A549 (cell line): Measurements from ENCODE around the gene ALG8. TPM values are rescaled to one million over a fixed set of nuclear protein-coding genes. Genes with fewer than 3 reads are reported as not detected.

Source experiments
- ATAC-seq, 2 experiments: fragments of 200-7000 bp in 1 of 2; fragments of >200 bp in 1 of 2; cut with Nextera tagmentation in 1 of 2; cut with Tn5 transposase in 1 of 2; 3 replicates each; pipeline versions ENCODE4 v1.8.0 to v1.9.1; 2018 to 2020; ENCODE audit warnings: mild to moderate bottlenecking in 1 of 2, moderate library complexity in 1 of 2
- CTCF ChIA-PET: fragments of 300-600 bp; sonication (Branson Sonifier 250); formaldehyde crosslinking; extraction: SDS; loops from one replicate; lab custom pipeline; 2021; ENCODE audit warnings: antibody characterized with exemption, inconsistent platforms; lab: Yijun Ruan, JAX
- POLR2A ChIA-PET: fragments of 350-600 bp; formaldehyde crosslinking; extraction: SDS; loops from one replicate; lab custom pipeline; 2021; ENCODE audit warnings: antibody characterized with exemption, inconsistent platforms; lab: Yijun Ruan, JAX
- DNase-seq, 2 experiments: peaks; one replicate each; pipeline versions ENCODE4 v3.0.0 to v3.0.0-alpha.2; 2011 to 2016; ENCODE audit warnings: low read depth in 1 of 2, low spot score in 1 of 2
- FAIRE-seq: peaks from 2 replicates; lab custom pipeline; 2011; peaks lifted over from hg19 to GRCh38; lab: Jason Lieb, UNC
- H3K27ac ChIP-seq, 2 experiments: fragments of >200 bp; sonication (Bioruptor Twin); formaldehyde crosslinking; 3 replicates each; pipeline ENCODE4 v1.5.1; 2016 to 2017
- H3K4me1 ChIP-seq: fragments of >200 bp; sonication (Bioruptor Twin); formaldehyde crosslinking; 3 replicates; pipeline ENCODE4 v1.6.1; 2016
- H3K4me2 ChIP-seq: fragments of >200 bp; sonication (Bioruptor Twin); formaldehyde crosslinking; 3 replicates; pipeline ENCODE4 v1.6.1; 2016
- H3K4me3 ChIP-seq: fragments of >200 bp; sonication (Bioruptor Twin); formaldehyde crosslinking; 3 replicates; pipeline ENCODE4 v1.5.1; 2016
- H3K9me3 ChIP-seq: fragments of >200 bp; sonication (Bioruptor Twin); formaldehyde crosslinking; 3 replicates; pipeline ENCODE4 v1.6.1; 2016
- ATOH8 ChIP-seq: fragments of 250-450 bp; sonication (Bioruptor Pico); IDR thresholded peaks from 2 replicates; pipeline ENCODE4 v1.5.0; 2020; ENCODE audit warnings: low read depth, mild to moderate bottlenecking, moderate library complexity
- CBX8 ChIP-seq: fragments of 200-600 bp; sonication (generic); IDR thresholded peaks from 2 replicates; pipeline ENCODE4 v1.6.1; 2016
- CEBPB ChIP-seq, 2 experiments: fragments of >200 bp in 1 of 2; sonication (Bioruptor Twin) in 1 of 2; formaldehyde crosslinking in 1 of 2; IDR thresholded peaks; 2 replicates each; pipeline ENCODE4 v1.6.1; 2012 to 2016
- CHD4 ChIP-seq: fragments of 200-600 bp; sonication (generic); IDR thresholded peaks from 2 replicates; pipeline ENCODE4 v1.6.1; 2016; ENCODE audit warnings: antibody characterized with exemption, mild to moderate bottlenecking, borderline replicate concordance
- CTCF ChIP-seq: fragments of >200 bp; sonication (Bioruptor Twin); formaldehyde crosslinking; IDR thresholded peaks from 3 replicates; pipeline ENCODE4 v1.5.1; 2016
- ESRRA ChIP-seq: fragments of 150-350 bp; IDR thresholded peaks from 2 replicates; pipeline ENCODE4 v1.6.1; 2014; ENCODE audit warnings: mild to moderate bottlenecking, low read length, borderline replicate concordance
- FOSB ChIP-seq: fragments of 250-450 bp; sonication (Bioruptor Pico); IDR thresholded peaks from 2 replicates; pipeline ENCODE4 v1.5.0; 2020; ENCODE audit warnings: mild to moderate bottlenecking, moderate library complexity
- FOSL2 ChIP-seq, 2 experiments: fragments of 450-650 bp in 1 of 2; fragments of >200 bp in 1 of 2; sonication (Bioruptor Twin) in 1 of 2; formaldehyde crosslinking; IDR thresholded peaks; 2 replicates each; pipeline versions ENCODE4 v1.5.0 to v1.6.1; 2016 to 2020; ENCODE audit warnings: mild to moderate bottlenecking in 1 of 2, moderate library complexity in 1 of 2
- GATA3 ChIP-seq: IDR thresholded peaks from 2 replicates; pipeline ENCODE4 v1.6.1; 2012; ENCODE audit warnings: borderline replicate concordance
- HDAC2 ChIP-seq: fragments of 200-600 bp; sonication (generic); IDR thresholded peaks from 2 replicates; pipeline ENCODE4 v1.6.1; 2016
- HOXA7 ChIP-seq: fragments of 250-450 bp; sonication (Bioruptor Pico); IDR thresholded peaks from 2 replicates; pipeline ENCODE4 v1.5.0; 2020; ENCODE audit warnings: mild to moderate bottlenecking, moderate library complexity
- HOXB13 ChIP-seq: fragments of 250-450 bp; sonication (Bioruptor Pico); IDR thresholded peaks from 2 replicates; pipeline ENCODE4 v1.5.0; 2020; ENCODE audit warnings: low read depth, mild to moderate bottlenecking, moderate library complexity
- KDM1A ChIP-seq: fragments of 200-600 bp; sonication (generic); IDR thresholded peaks from 2 replicates; pipeline ENCODE4 v1.6.1; 2016; ENCODE audit warnings: low read depth, mild to moderate bottlenecking
- KDM5A ChIP-seq: fragments of 200-600 bp; sonication (generic); IDR thresholded peaks from 2 replicates; pipeline ENCODE4 v1.6.1; 2016; ENCODE audit warnings: antibody characterized with exemption, mild to moderate bottlenecking
- MAFK ChIP-seq: fragments of 450-650 bp; IDR thresholded peaks from 2 replicates; pipeline ENCODE4 v1.6.1; 2014; ENCODE audit not compliant: partially characterized antibody
- MAX ChIP-seq: IDR thresholded peaks from 2 replicates; pipeline ENCODE4 v1.6.1; 2012
- MYC ChIP-seq: IDR thresholded peaks from 2 replicates; pipeline ENCODE4 v1.6.1; 2012; ENCODE audit warnings: mild to moderate bottlenecking, inconsistent platforms, low read length, improper control_type of control experiment, borderline replicate concordance
- NPAS2 ChIP-seq: fragments of 250-450 bp; sonication (Bioruptor Pico); IDR thresholded peaks from 2 replicates; pipeline ENCODE4 v1.8.0; 2022; ENCODE audit warnings: mild to moderate bottlenecking, moderate library complexity, borderline replicate concordance
- NR3C1 ChIP-seq: fragments of >200 bp; sonication (Bioruptor Twin); formaldehyde crosslinking; IDR thresholded peaks from 3 replicates; pipeline ENCODE4 v1.6.1; 2017
- PHF8 ChIP-seq: fragments of 200-600 bp; sonication (generic); IDR thresholded peaks from 2 replicates; pipeline ENCODE4 v1.6.1; 2016; ENCODE audit warnings: low read depth, mild to moderate bottlenecking, antibody characterized with exemption, moderate library complexity, borderline replicate concordance
- POLR2A ChIP-seq: IDR thresholded peaks from 2 replicates; pipeline ENCODE4 v1.6.1; 2012; ENCODE audit warnings: mild to moderate bottlenecking, low read length
- POLR2AphosphoS2 ChIP-seq: conservative IDR thresholded peaks from 2 replicates; pipeline ENCODE4 v1.6.1; 2012; ENCODE audit warnings: low read length, improper control_type of control experiment, inconsistent platforms
- RAD21 ChIP-seq, 2 experiments: fragments of >200 bp in 1 of 2; sonication (Bioruptor Twin) in 1 of 2; formaldehyde crosslinking in 1 of 2; IDR thresholded peaks in 1 of 2; conservative IDR thresholded peaks in 1 of 2; 2 replicates in 1 of 2; 3 replicates in 1 of 2; pipeline ENCODE4 v1.6.1; 2012 to 2018; ENCODE audit warnings: inconsistent platforms in 1 of 2
- RARB ChIP-seq: fragments of 250-450 bp; sonication (Bioruptor Pico); IDR thresholded peaks from 2 replicates; pipeline ENCODE4 v1.8.0; 2021; ENCODE audit warnings: mild to moderate bottlenecking, moderate library complexity
- RNF2 ChIP-seq: fragments of 200-600 bp; sonication (generic); IDR thresholded peaks from 2 replicates; pipeline ENCODE4 v1.6.1; 2016; ENCODE audit warnings: low read depth, mild to moderate bottlenecking, antibody characterized with exemption, moderate library complexity, borderline replicate concordance
- SMC3 ChIP-seq: fragments of >200 bp; sonication (Bioruptor Twin); formaldehyde crosslinking; IDR thresholded peaks from 3 replicates; pipeline ENCODE4 v1.6.1; 2018; ENCODE audit warnings: inconsistent platforms
- TP53 ChIP-seq: fragments of 250-450 bp; sonication (Bioruptor Pico); IDR thresholded peaks from 2 replicates; pipeline ENCODE4 v1.5.0; 2021; ENCODE audit warnings: mild to moderate bottlenecking, moderate library complexity
- ZFP36 ChIP-seq: fragments of 450-650 bp; IDR thresholded peaks from 2 replicates; pipeline ENCODE4 v1.6.1; 2014; ENCODE audit warnings: borderline replicate concordance; ENCODE audit not compliant: partially characterized antibody
- ZNF302 ChIP-seq: fragments of 250-450 bp; sonication (Bioruptor Pico); IDR thresholded peaks from 2 replicates; pipeline ENCODE4 v1.9.0; 2021; ENCODE audit warnings: inconsistent platforms, mild to moderate bottlenecking, moderate library complexity
- ZSCAN20 ChIP-seq: fragments of 250-450 bp; sonication (Bioruptor Pico); IDR thresholded peaks from 2 replicates; pipeline ENCODE4 v1.8.0; 2022; ENCODE audit warnings: mild to moderate bottlenecking, moderate library complexity
- WGBS: methylation state at CpG from one replicate; pipeline ENCODE4 v1.1.6; 2017; ENCODE audit errors: missing lambda C conversion rate; 5-methylcytosine and 5-hydroxymethylcytosine counted together
- polyA plus RNA-seq, 4 experiments: library from polyadenylated mRNA; depleted of rRNA in 3 of 4; stranded (reverse); fragments of >200 nt; fragmentation: RNase III in 1 of 4; extraction: RNeasy Plus Mini Kit Qiagen cat#74134 plus additional on column Dnase treatment in 1 of 4; gene quantifications; 2 replicates in 3 of 4; 3 replicates in 1 of 4; pipeline ENCODE4 v1.2.3, GENCODE V29; 2011 to 2017

The ALG8 gene
- polyA plus RNA-seq, 2 of the 4 experiments (the other 2 are of a cell fraction), result 59.0 to 159 TPM

GRCh38 chr11:78138694-78139421, 568 bp downstream of the ALG8 start:
- ChIA-PET CTCF (interaction anchor here (0.9 to 2.5 kb wide), 3 partner anchors 12 to 427 kb away, joined by 3 to 15 read pairs (median 3); no protein-coding TSS in a partner anchor), POLR2A (interaction anchor here (1.0 to 1.7 kb wide), 8 partner anchors 10 to 505 kb away, joined by 3 to 9 read pairs (median 8); partner anchors contain the start of genes GAB2, INTS4, KCTD21 and NARS2)
- ATAC-seq (peak in 1 of 2 experiments; percentile 62; a peak in 3 of 6 replicates), DNase-seq (peak; percentile 31 to 50), FAIRE-seq (no peak)
- TF ChIP-seq ZFP36 (no peak), HOXB13 (0 out of 2 replicates have a peak, but pooled peaks have one; percentile 14), NR3C1 (no peak), ZSCAN20 (CRISPR knock-in tag) (no peak), MAX (no peak), POLR2AphosphoS2 (no peak), HDAC2 (peak; percentile 71; the same call in 1 of the 2 replicates), RARB (CRISPR knock-in tag) (no peak), FOSL2 (IDR thresholded peaks at IDR 0.05) (no peak), FOSL2 (CRISPR knock-in tag; IDR thresholded peaks at IDR 0.05) (no peak), KDM1A (peak; percentile 95), HOXA7 (CRISPR knock-in tag) (no peak), CEBPB (IDR thresholded peaks at IDR 0.05) (no peak), TP53 (CRISPR knock-in tag) (no peak), MYC (no peak), ATOH8 (CRISPR knock-in tag) (no peak), PHF8 (no peak), MAFK (no peak), KDM5A (no peak), POLR2A (no peak), RAD21 (conservative IDR thresholded peaks at IDR 0.05 in 1 of 2, IDR thresholded peaks at IDR 0.05 in 1 of 2) (no peak), FOSB (CRISPR knock-in tag) (peak; percentile 33; the same call in 1 of the 2 replicates), RNF2 (no peak), ESRRA (no peak), ZNF302 (CRISPR knock-in tag) (no peak), CHD4 (0 out of 2 replicates have a peak, but pooled peaks have one; percentile 61), CBX8 (no peak), CTCF (no peak), SMC3 (no peak), NPAS2 (CRISPR knock-in tag) (no peak), GATA3 (no peak)
- H3K27ac ChIP-seq, result peak overlapping the region; percentile 80 to 93
- 18% methylated on average over 12 of the region's 12 CpGs for WGBS
- H3K4me1 ChIP-seq, result peaks cover 16% of the 10 kb centered on the region; the same call in 1 of the 3 replicates
- no peaks in the 10 kb centered on the region for H3K9me3 ChIP-seq
- peak overlapping the region; percentile 78 for H3K4me2 ChIP-seq
- H3K4me3 ChIP-seq, result peak overlapping the region; percentile 65
